ENCODE measurements around the gene CLPSL2.

Gene CLPSL2

GRCh38 chr6:35778437-35778836, 2.0 kb downstream of the CLPSL2 start:
- TF ChIP-seq ZFX (IDR thresholded peaks at IDR 0.05; ENCODE audit: borderline replicate concordance) = no peak
- TF ChIP-seq CTCF (IDR thresholded peaks at IDR 0.05) = no peak
- H3K27ac ChIP-seq = no peak overlapping the region

GRCh38 chr6:35780719-35781118, 4.3 kb downstream of the CLPSL2 start, which contains the start of gene CLPSL1:
Gene CLPSL1 (plus strand): TSS chr6:35781019. CDS start chr6:35781111, 92 bp downstream.
- TF ChIP-seq ZFX (IDR thresholded peaks at IDR 0.05; ENCODE audit: borderline replicate concordance) (no peak), CTCF (IDR thresholded peaks at IDR 0.05) (no peak)
- H3K27ac ChIP-seq = no peak within 1 kb of the TSS

- TF ChIP-seq ZFX (IDR thresholded peaks at IDR 0.05; ENCODE audit: borderline replicate concordance) (no peak), CTCF (IDR thresholded peaks at IDR 0.05) (no peak)
- no peak overlapping the region for H3K27ac ChIP-seq
These were observed 4.9 kb downstream of the CLPSL2 start for GRCh38 chr6:35781290-35781689.

GRCh38 chr6:35782424-35782823, 6.0 kb downstream of the CLPSL2 start:
- no peak for TF ChIP-seq ZFX (IDR thresholded peaks at IDR 0.05; ENCODE audit: borderline replicate concordance)
- TF ChIP-seq CTCF (IDR thresholded peaks at IDR 0.05) = no peak
- no peak overlapping the region for H3K27ac ChIP-seq

- TF ChIP-seq ZFX (IDR thresholded peaks at IDR 0.05; ENCODE audit: borderline replicate concordance) = no peak
- TF ChIP-seq CTCF (IDR thresholded peaks at IDR 0.05) = no peak
- H3K27ac ChIP-seq = no peak overlapping the region
These were observed 7.8 kb downstream of the CLPSL2 start for GRCh38 chr6:35784200-35784599.

GRCh38 chr6:35786272-35786671, 9.9 kb downstream of the CLPSL2 start:
- H3K27ac ChIP-seq = no peak overlapping the region
- TF ChIP-seq ZFX (IDR thresholded peaks at IDR 0.05; ENCODE audit: borderline replicate concordance) (no peak), CTCF (IDR thresholded peaks at IDR 0.05) (no peak)

- TF ChIP-seq CTCF (IDR thresholded peaks at IDR 0.05) = no peak
- TF ChIP-seq ZFX (IDR thresholded peaks at IDR 0.05; ENCODE audit: borderline replicate concordance) = no peak
- H3K27ac ChIP-seq = no peak overlapping the region
These were observed 10.4 kb downstream of the CLPSL2 start for GRCh38 chr6:35786810-35787209.
